ENCODE data around the gene DENND5B. TPM values are rescaled to one million over a fixed set of nuclear protein-coding genes. Genes with fewer than 3 reads are reported as not detected.
"Not testable (repeated sequence)": the region's sequence is repeated elsewhere in the genome, so short reads cannot be mapped to it uniquely, and the experiment has no call there.

The DENND5B gene
- polyA plus RNA-seq, 2 of the 4 experiments (the other 2 are of a cell fraction) = 15.5 to 55.2 TPM

- TF ChIP-seq RCOR1 (IDR thresholded peaks at IDR 0.05; ENCODE audit: low read depth, low read length) (no peak), HOXB13 (CRISPR knock-in tag; IDR thresholded peaks at IDR 0.05; ENCODE audit: low read depth) (no peak), EP300 (IDR thresholded peaks at IDR 0.05) (no peak), HES2 (IDR thresholded peaks at IDR 0.05) (no peak), MAFK (IDR thresholded peaks at IDR 0.05; ENCODE audit: partially characterized antibody) (no peak), RARB (CRISPR knock-in tag; IDR thresholded peaks at IDR 0.05) (no peak), ZSCAN20 (CRISPR knock-in tag; IDR thresholded peaks at IDR 0.05) (no peak), FOSB (CRISPR knock-in tag; IDR thresholded peaks at IDR 0.05) (no peak), JUNB (IDR thresholded peaks at IDR 0.05) (no peak), BCL3 (IDR thresholded peaks at IDR 0.05) (no peak), HOXA7 (CRISPR knock-in tag; IDR thresholded peaks at IDR 0.05) (no peak), REST (IDR thresholded peaks at IDR 0.05) (no peak), MAZ (IDR thresholded peaks at IDR 0.05; ENCODE audit: borderline replicate concordance, low read depth, low read length) (no peak), NR3C1 (IDR thresholded peaks at IDR 0.05) (no peak), GATA3 (IDR thresholded peaks at IDR 0.05; ENCODE audit: borderline replicate concordance) (no peak), PBX3 (IDR thresholded peaks at IDR 0.05) (no peak), MAX (IDR thresholded peaks at IDR 0.05) (no peak), NFE2L2 (conservative IDR thresholded peaks at IDR 0.05; ENCODE audit: low read length) (no peak)
- H3K4me2 ChIP-seq = no peak overlapping the region
- ChIA-PET POLR2A (no interaction called here), CTCF (interaction anchor here (1.8 kb wide), 1 partner anchor 17 kb away, joined by 8 read pairs; no protein-coding TSS in a partner anchor)
- no peak for FAIRE-seq
- H3K27ac ChIP-seq = no peak overlapping the region
- ATAC-seq = no peak
- H3K4me3 ChIP-seq = no peak overlapping the region
- 54% methylated on average over 2 of the region's 2 CpGs for WGBS (ENCODE audit: missing lambda C conversion rate)
- no peaks in the 10 kb centered on the region for H3K4me1 ChIP-seq
- DNase-seq (ENCODE audit: low read depth in 1 of 2, low spot score in 1 of 2) = no peak
- H3K9me3 ChIP-seq = no peaks in the 10 kb centered on the region
Observed at GRCh38 chr12:31386364-31386777, 204.6 kb downstream of the DENND5B start.

- H3K4me1 ChIP-seq; H3K4me2 ChIP-seq; FAIRE-seq; H3K9me3 ChIP-seq; H3K27ac ChIP-seq; H3K4me3 ChIP-seq; CTCF ChIA-PET; POLR2A ChIA-PET; DNase-seq (ENCODE audit: low read depth in 1 of 2, low spot score in 1 of 2); ATAC-seq: not testable (repeated sequence)
- WGBS (ENCODE audit: missing lambda C conversion rate) = 85% methylated on average over 8 of the region's 8 CpGs
- peak; percentile 78 for TF ChIP-seq ZC3H11A (IDR thresholded peaks at IDR 0.05)
Observed at GRCh38 chr12:31377210-31377609, 213.7 kb downstream of the DENND5B start.

GRCh38 chr12:31375422-31375821 is 215.5 kb downstream of the DENND5B start:
- ATAC-seq; H3K4me3 ChIP-seq; FAIRE-seq; H3K9me3 ChIP-seq; POLR2A ChIA-PET; H3K4me2 ChIP-seq; DNase-seq (ENCODE audit: low read depth in 1 of 2, low spot score in 1 of 2); H3K27ac ChIP-seq; H3K4me1 ChIP-seq: not testable (repeated sequence)
- 69% methylated on average over 6 of the region's 6 CpGs for WGBS (ENCODE audit: missing lambda C conversion rate)
- CTCF ChIA-PET = interaction anchor here (0.6 kb wide), 2 partner anchors 643 to 1955 kb away, joined by 3 read pairs; no protein-coding TSS in a partner anchor

All from A549 (cell line).